ENCODE data around the gene NPIPA7.
"Not testable (repeated sequence)": the region's sequence is repeated elsewhere in the genome, so short reads cannot be mapped to it uniquely, and the experiment has no call there.

DNA sequence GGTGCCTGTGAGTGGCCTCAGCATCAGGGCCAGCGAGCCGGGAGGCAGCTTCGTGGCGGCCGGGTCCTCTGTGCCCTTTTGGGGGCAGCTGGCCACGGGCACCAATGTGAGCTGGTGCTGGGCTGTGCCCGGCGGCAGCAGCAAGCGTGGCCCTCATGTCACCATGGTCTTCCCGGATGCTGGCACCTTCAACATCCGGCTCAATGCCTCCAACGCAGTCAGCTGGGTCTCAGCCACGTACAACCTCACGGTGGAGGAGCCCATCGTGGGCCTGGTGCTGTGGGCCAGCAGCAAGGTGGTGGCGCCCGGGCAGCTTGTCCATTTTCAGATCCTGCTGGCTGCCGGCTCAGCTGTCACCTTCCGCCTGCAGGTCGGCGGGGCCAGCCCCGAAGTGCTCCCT is 13.1 kb upstream of the NPIPA7 start:
- TF ChIP-seq, protein P1, sequence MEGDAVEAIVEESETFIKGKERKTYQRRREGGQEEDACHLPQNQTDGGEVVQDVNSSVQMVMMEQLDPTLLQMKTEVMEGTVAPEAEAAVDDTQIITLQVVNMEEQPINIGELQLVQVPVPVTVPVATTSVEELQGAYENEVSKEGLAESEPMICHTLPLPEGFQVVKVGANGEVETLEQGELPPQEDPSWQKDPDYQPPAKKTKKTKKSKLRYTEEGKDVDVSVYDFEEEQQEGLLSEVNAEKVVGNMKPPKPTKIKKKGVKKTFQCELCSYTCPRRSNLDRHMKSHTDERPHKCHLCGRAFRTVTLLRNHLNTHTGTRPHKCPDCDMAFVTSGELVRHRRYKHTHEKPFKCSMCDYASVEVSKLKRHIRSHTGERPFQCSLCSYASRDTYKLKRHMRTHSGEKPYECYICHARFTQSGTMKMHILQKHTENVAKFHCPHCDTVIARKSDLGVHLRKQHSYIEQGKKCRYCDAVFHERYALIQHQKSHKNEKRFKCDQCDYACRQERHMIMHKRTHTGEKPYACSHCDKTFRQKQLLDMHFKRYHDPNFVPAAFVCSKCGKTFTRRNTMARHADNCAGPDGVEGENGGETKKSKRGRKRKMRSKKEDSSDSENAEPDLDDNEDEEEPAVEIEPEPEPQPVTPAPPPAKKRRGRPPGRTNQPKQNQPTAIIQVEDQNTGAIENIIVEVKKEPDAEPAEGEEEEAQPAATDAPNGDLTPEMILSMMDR (conservative IDR thresholded peaks at IDR 0.05; ENCODE audit: low read depth, low read length), result not testable (repeated sequence)
- TF ChIP-seq, protein P2, sequence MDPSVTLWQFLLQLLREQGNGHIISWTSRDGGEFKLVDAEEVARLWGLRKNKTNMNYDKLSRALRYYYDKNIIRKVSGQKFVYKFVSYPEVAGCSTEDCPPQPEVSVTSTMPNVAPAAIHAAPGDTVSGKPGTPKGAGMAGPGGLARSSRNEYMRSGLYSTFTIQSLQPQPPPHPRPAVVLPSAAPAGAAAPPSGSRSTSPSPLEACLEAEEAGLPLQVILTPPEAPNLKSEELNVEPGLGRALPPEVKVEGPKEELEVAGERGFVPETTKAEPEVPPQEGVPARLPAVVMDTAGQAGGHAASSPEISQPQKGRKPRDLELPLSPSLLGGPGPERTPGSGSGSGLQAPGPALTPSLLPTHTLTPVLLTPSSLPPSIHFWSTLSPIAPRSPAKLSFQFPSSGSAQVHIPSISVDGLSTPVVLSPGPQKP (IDR thresholded peaks at IDR 0.05; ENCODE audit: borderline replicate concordance, low read depth, low read length), result not testable (repeated sequence)
- not testable (repeated sequence) for TF ChIP-seq SMC3 (IDR thresholded peaks at IDR 0.05; ENCODE audit: low read depth, low read length)
